Measurements from ENCODE around the gene KRTAP10-7.

KRTAP10-7 gene

GRCh38 chr21:44623575-44623974, 23.2 kb downstream of the KRTAP10-7 start:
- Histone ChIP-seq H3K27me3 (ENCODE audit: insufficient read depth, low read length, poor library complexity, severe bottlenecking) (no peaks in the 10 kb centered on the region), H3K79me2 (ENCODE audit: insufficient read depth, low read length) (no peaks in the 10 kb centered on the region), H3F3A (ENCODE audit: low read depth) (no peaks in the 10 kb centered on the region), H3K9me3 (ENCODE audit: insufficient read depth, low read depth, low read length) (peaks cover 12% of the 10 kb centered on the region; the same call in 1 of the 2 replicates), H2AFZ (ENCODE audit: low read length) (no peak overlapping the region), H3K36me3 (ENCODE audit: insufficient read depth, low read length) (no peaks in the 10 kb centered on the region), H3K9ac (ENCODE audit: low read depth, low read length, poor library complexity, severe bottlenecking) (no peak overlapping the region), H3K9me2 (replicated peaks; ENCODE audit: low read depth, low read length) (no peaks in the 10 kb centered on the region), H3K4me2 (ENCODE audit: low read depth, low read length, poor library complexity, severe bottlenecking) (no peak overlapping the region), H4K20me1 (ENCODE audit: insufficient read depth, low read length, poor library complexity, severe bottlenecking) (no peaks in the 10 kb centered on the region), H3K4me3 (ENCODE audit: low read length, poor library complexity, severe bottlenecking) (no peak overlapping the region), H3K4me1 (ENCODE audit: insufficient read depth, low read length, poor library complexity, severe bottlenecking) (no peaks in the 10 kb centered on the region)
- TF ChIP-seq EZH2phosphoT487 (IDR thresholded peaks at IDR 0.05; ENCODE audit: borderline replicate concordance) (no peak), CTCF (conservative IDR thresholded peaks at IDR 0.05; ENCODE audit: low read length) (no peak)

- H3K9me3 ChIP-seq (ENCODE audit: insufficient read depth, low read depth, low read length), result peaks cover 17% of the 10 kb centered on the region; the same call in 1 of the 2 replicates
- H3K4me1 ChIP-seq (ENCODE audit: insufficient read depth, low read length, poor library complexity, severe bottlenecking), result no peaks in the 10 kb centered on the region
- H3K9me2 ChIP-seq (replicated peaks; ENCODE audit: low read depth, low read length), result no peaks in the 10 kb centered on the region
- no peak overlapping the region for H3K4me3 ChIP-seq (ENCODE audit: low read length, poor library complexity, severe bottlenecking)
- no peak overlapping the region for H2AFZ ChIP-seq (ENCODE audit: low read length)
- TF ChIP-seq EZH2phosphoT487 (IDR thresholded peaks at IDR 0.05; ENCODE audit: borderline replicate concordance) (no peak), CTCF (conservative IDR thresholded peaks at IDR 0.05; ENCODE audit: low read length) (no peak)
- H4K20me1 ChIP-seq (ENCODE audit: insufficient read depth, low read length, poor library complexity, severe bottlenecking), result no peaks in the 10 kb centered on the region
- H3K79me2 ChIP-seq (ENCODE audit: insufficient read depth, low read length), result no peaks in the 10 kb centered on the region
- no peaks in the 10 kb centered on the region for H3F3A ChIP-seq (ENCODE audit: low read depth)
- no peak overlapping the region for H3K9ac ChIP-seq (ENCODE audit: low read depth, low read length, poor library complexity, severe bottlenecking)
- no peak overlapping the region for H3K4me2 ChIP-seq (ENCODE audit: low read depth, low read length, poor library complexity, severe bottlenecking)
- no peaks in the 10 kb centered on the region for H3K36me3 ChIP-seq (ENCODE audit: insufficient read depth, low read length)
- no peaks in the 10 kb centered on the region for H3K27me3 ChIP-seq (ENCODE audit: insufficient read depth, low read length, poor library complexity, severe bottlenecking)
These were observed 25.4 kb downstream of the KRTAP10-7 start for GRCh38 chr21:44625756-44626155.

GRCh38 chr21:44626262-44626661, 25.9 kb downstream of the KRTAP10-7 start:
- Histone ChIP-seq H4K20me1 (ENCODE audit: insufficient read depth, low read length, poor library complexity, severe bottlenecking) (no peaks in the 10 kb centered on the region), H3K4me2 (ENCODE audit: low read depth, low read length, poor library complexity, severe bottlenecking) (no peak overlapping the region), H3F3A (ENCODE audit: low read depth) (no peaks in the 10 kb centered on the region), H3K79me2 (ENCODE audit: insufficient read depth, low read length) (no peaks in the 10 kb centered on the region), H3K27me3 (ENCODE audit: insufficient read depth, low read length, poor library complexity, severe bottlenecking) (no peaks in the 10 kb centered on the region), H3K9me3 (ENCODE audit: insufficient read depth, low read depth, low read length) (peaks cover 19% of the 10 kb centered on the region; the same call in 1 of the 2 replicates), H2AFZ (ENCODE audit: low read length) (no peak overlapping the region), H3K36me3 (ENCODE audit: insufficient read depth, low read length) (no peaks in the 10 kb centered on the region), H3K4me3 (ENCODE audit: low read length, poor library complexity, severe bottlenecking) (no peak overlapping the region), H3K4me1 (ENCODE audit: insufficient read depth, low read length, poor library complexity, severe bottlenecking) (no peaks in the 10 kb centered on the region), H3K9ac (ENCODE audit: low read depth, low read length, poor library complexity, severe bottlenecking) (no peak overlapping the region), H3K9me2 (replicated peaks; ENCODE audit: low read depth, low read length) (no peaks in the 10 kb centered on the region)
- TF ChIP-seq CTCF (conservative IDR thresholded peaks at IDR 0.05; ENCODE audit: low read length), result no peak
- TF ChIP-seq EZH2phosphoT487 (IDR thresholded peaks at IDR 0.05; ENCODE audit: borderline replicate concordance), result no peak

All from Loucy (cell line).